Endothelial cell of umbilical vein (primary cell): ENCODE results near the gene WNT9A.
"Not testable (repeated sequence)": the region's sequence is repeated elsewhere in the genome, so short reads cannot be mapped to it uniquely, and the experiment has no call there.

Experiments used
- CTCF ChIP-seq, 2 donors: IDR thresholded peaks; 1 replicate in 1 of 2; 2 replicates in 1 of 2; pipeline ENCODE4 v1.5.1; 2011; ENCODE audit warnings: low read length in 2 of 2, mild to moderate bottlenecking in 2 of 2, moderate library complexity in 2 of 2, control low read depth in 1 of 2, inconsistent platforms in 1 of 2, low read depth in 1 of 2; ENCODE audit not compliant: insufficient read depth in 1 of 2; ENCODE audit errors: extremely low read depth in 1 of 2
- MAX ChIP-seq: IDR thresholded peaks from 2 replicates; pipeline ENCODE4 v1.6.1; 2011; ENCODE audit not compliant: insufficient read depth, insufficient read length
- MYC ChIP-seq: IDR thresholded peaks from one replicate; pipeline ENCODE4 v1.6.1; 2011; ENCODE audit warnings: mild to moderate bottlenecking, low read depth, low read length
- POLR2A ChIP-seq: IDR thresholded peaks from 2 replicates; pipeline ENCODE4 v1.6.1; 2012; ENCODE audit warnings: low read depth, mild to moderate bottlenecking, control low read depth, low read length
- POLR2AphosphoS5 ChIP-seq: IDR thresholded peaks from 2 replicates; pipeline ENCODE4 v1.6.1; 2012; ENCODE audit warnings: low read depth, mild to moderate bottlenecking, control low read depth, low read length, moderate library complexity; ENCODE audit not compliant: insufficient read depth

- TF ChIP-seq CTCF (IDR thresholded peaks at IDR 0.05; ENCODE audit: extremely low read depth in 1 of 2, insufficient read depth in 1 of 2, low read depth in 1 of 2, low read length in 2 of 2); MYC; POLR2AphosphoS5; MAX; POLR2A: not testable (repeated sequence)
Measured at GRCh38 chr1:227909923-227910328, 37.8 kb downstream of the WNT9A start.
